Cardiac muscle cell (in vitro differentiated cells and primary cell): Measurements from ENCODE around the gene DSG3. TPM values are rescaled to one million over a fixed set of nuclear protein-coding genes. Genes with fewer than 3 reads are reported as not detected.

ENCODE experiments used
- DNase-seq, 2 donors: peaks; one replicate each; pipeline versions ENCODE4 v3.0.0 to v3.0.0-alpha.2; 2010 to 2017; ENCODE audit warnings: low read depth in 1 of 2, low spot score in 1 of 2
- H3K27ac ChIP-seq: fragments of 200-600 bp; sonication (generic); 2 replicates; pipeline ENCODE4 v1.5.1; 2016
- H3K27me3 ChIP-seq: fragments of 200-600 bp; sonication (generic); 2 replicates; pipeline ENCODE4 v1.6.0; 2016; ENCODE audit warnings: control low read depth
- H3K36me3 ChIP-seq: fragments of 200-600 bp; sonication (generic); 2 replicates; pipeline ENCODE4 v1.5.1; 2016; ENCODE audit warnings: control low read depth
- H3K4me1 ChIP-seq: fragments of 200-600 bp; sonication (generic); 2 replicates; pipeline ENCODE4 v1.8.1; 2017; ENCODE audit warnings: low read depth, mild to moderate bottlenecking, mixed run types
- H3K4me3 ChIP-seq: fragments of 200-600 bp; sonication (generic); 2 replicates; pipeline ENCODE4 v1.5.1; 2016; ENCODE audit warnings: mild to moderate bottlenecking
- H3K9me3 ChIP-seq: fragments of 200-600 bp; sonication (generic); 2 replicates; pipeline ENCODE4 v1.5.1; 2017; ENCODE audit warnings: low read depth, mild to moderate bottlenecking, control low read depth
- CTCF ChIP-seq: IDR thresholded peaks from 2 replicates; pipeline ENCODE4 v1.5.1; 2012; ENCODE audit warnings: low read depth, mild to moderate bottlenecking, low read length
- polyA plus RNA-seq: library from polyadenylated mRNA; unstranded; fragments of >200 nt; fragmentation: Nextera tagmentation; extraction: Ambion mirVana; gene quantifications from 2 replicates; pipeline ENCODE4 v1.2.1, GENCODE V29; 2016
- total RNA-seq: library from RNA; depleted of rRNA; stranded (reverse); fragments of >200 nt; gene quantifications from 2 replicates; pipeline ENCODE4 v1.2.3, GENCODE V29; 2016

The DSG3 gene
- total and polyA plus RNA-seq, 2 experiments from 2014 or later: 0.02 TPM; not detected in 1

- TF ChIP-seq CTCF: no peak
- H3K4me1 ChIP-seq: no peaks in the 10 kb centered on the region
- H3K9me3 ChIP-seq: no peaks in the 10 kb centered on the region
- no peak overlapping the region for H3K27ac ChIP-seq
- no peaks in the 10 kb centered on the region for H3K27me3 ChIP-seq
- no peak for DNase-seq
- H3K4me3 ChIP-seq: no peak overlapping the region
- H3K36me3 ChIP-seq: no peaks in the 10 kb centered on the region
Observed at GRCh38 chr18:31446854-31447253, 687 bp upstream of the DSG3 start.

DNA sequence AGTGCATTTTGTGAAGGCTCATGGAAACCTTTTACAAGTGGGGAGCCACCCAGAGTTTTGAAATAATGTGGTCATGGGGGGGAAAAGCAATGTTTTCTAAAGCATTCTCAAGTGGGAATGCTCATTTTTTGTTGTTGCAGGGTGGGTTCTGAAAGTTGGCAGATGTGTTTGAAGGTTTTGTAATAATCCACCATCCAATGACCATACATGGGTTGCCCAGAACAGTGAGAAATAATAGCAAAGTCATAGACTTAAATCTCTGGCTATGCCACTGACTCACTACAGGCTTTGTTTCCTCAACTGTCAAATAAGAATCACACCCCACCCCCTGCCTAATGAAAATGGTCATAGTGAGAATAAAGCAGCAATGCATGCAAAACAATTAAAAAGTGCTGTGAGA is 2.9 kb downstream of the DSG3 start:
- H3K4me3 ChIP-seq: no peak overlapping the region
- H3K36me3 ChIP-seq: no peaks in the 10 kb centered on the region
- TF ChIP-seq CTCF: no peak
- no peaks in the 10 kb centered on the region for H3K4me1 ChIP-seq
- H3K27ac ChIP-seq: no peak overlapping the region
- peak in 1 of 2 donors; percentile 22 for DNase-seq
- no peaks in the 10 kb centered on the region for H3K27me3 ChIP-seq
- no peaks in the 10 kb centered on the region for H3K9me3 ChIP-seq

DNA sequence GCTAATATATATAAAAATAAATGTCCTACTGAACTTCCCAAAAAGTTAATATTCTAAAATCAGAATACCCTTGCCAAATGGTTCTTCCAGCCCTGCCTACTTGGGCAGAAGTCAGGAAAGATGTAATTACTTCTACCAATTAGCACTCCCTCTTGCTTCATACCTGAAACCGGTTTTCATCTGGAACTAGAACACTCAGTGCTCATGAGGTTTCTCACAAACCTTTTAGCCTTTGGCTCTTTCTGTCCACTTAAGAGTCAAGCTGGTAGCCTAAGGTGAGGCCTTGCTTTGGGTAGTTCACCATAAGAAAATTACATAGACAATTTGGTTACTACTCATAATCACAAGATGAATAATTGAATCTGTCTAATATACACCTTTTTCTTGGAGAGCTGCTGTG is 4.1 kb downstream of the DSG3 start:
- Histone ChIP-seq H3K27ac (no peak overlapping the region), H3K36me3 (no peaks in the 10 kb centered on the region), H3K27me3 (no peaks in the 10 kb centered on the region), H3K4me3 (no peak overlapping the region), H3K4me1 (no peaks in the 10 kb centered on the region), H3K9me3 (no peaks in the 10 kb centered on the region)
- no peak for TF ChIP-seq CTCF
- no peak for DNase-seq

- H3K27ac ChIP-seq: no peak overlapping the region
- H3K9me3 ChIP-seq: no peaks in the 10 kb centered on the region
- no peaks in the 10 kb centered on the region for H3K36me3 ChIP-seq
- no peak for TF ChIP-seq CTCF
- peak in 1 of 2 donors; percentile 65 for DNase-seq
- H3K4me1 ChIP-seq: no peaks in the 10 kb centered on the region
- no peaks in the 10 kb centered on the region for H3K27me3 ChIP-seq
- H3K4me3 ChIP-seq: no peak overlapping the region
Observed at GRCh38 chr18:31454066-31454708, 6.6 kb downstream of the DSG3 start.

DNA sequence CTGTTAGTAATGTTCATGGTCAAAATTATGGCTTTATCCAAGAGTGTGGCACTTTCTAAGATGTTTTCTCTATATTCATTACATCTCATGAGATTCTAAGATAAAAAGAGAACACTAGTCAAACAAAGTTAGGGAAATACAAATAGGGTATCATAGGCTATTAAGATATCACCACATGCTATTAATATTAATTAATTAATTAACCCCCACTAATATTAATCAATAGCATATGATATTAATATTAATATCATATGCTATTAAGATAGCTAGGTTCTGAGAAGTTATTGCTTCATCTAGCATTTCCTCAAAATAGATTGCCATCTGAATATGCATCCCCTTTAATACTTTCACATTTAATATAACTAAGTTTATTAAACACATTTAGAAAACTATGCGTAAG is 22.1 kb downstream of the DSG3 start:
- no peak for DNase-seq
- TF ChIP-seq CTCF: no peak
- no peaks in the 10 kb centered on the region for H3K27me3 ChIP-seq
- H3K36me3 ChIP-seq: no peaks in the 10 kb centered on the region
- H3K4me3 ChIP-seq: no peak overlapping the region
- no peak overlapping the region for H3K27ac ChIP-seq
- H3K4me1 ChIP-seq: peaks cover 4% of the 10 kb centered on the region
- H3K9me3 ChIP-seq: no peaks in the 10 kb centered on the region

- Histone ChIP-seq H3K27me3 (no peaks in the 10 kb centered on the region), H3K4me3 (no peak overlapping the region), H3K9me3 (no peaks in the 10 kb centered on the region), H3K4me1 (no peaks in the 10 kb centered on the region), H3K36me3 (no peaks in the 10 kb centered on the region), H3K27ac (no peak overlapping the region)
- DNase-seq: no peak
- no peak for TF ChIP-seq CTCF
Observed at GRCh38 chr18:31478688-31479087, 31.1 kb downstream of the DSG3 start.
